HepG2 (cell line): ENCODE measurements around the gene RPRML. TPM values are rescaled to one million over a fixed set of nuclear protein-coding genes. Genes with fewer than 3 reads are reported as not detected.

ENCODE experiments used
- ARID3A ChIP-seq: IDR thresholded peaks from 2 replicates; pipeline ENCODE4 v1.6.1; 2012; ENCODE audit warnings: low read depth, low read length, improper control_type of control experiment
- KIAA2018 ChIP-seq: sonication (generic); formaldehyde crosslinking; IDR thresholded peaks from 2 replicates; pipeline ENCODE4 v1.5.0; 2020; ENCODE audit warnings: mild to moderate bottlenecking, missing genetic modification reagents, borderline replicate concordance
- MAZ ChIP-seq, 2 experiments: sonication (generic) in 1 of 2; formaldehyde crosslinking in 1 of 2; IDR thresholded peaks; 2 replicates each; pipeline versions ENCODE4 v1.5.0 to v1.6.1; 2012 to 2020; ENCODE audit warnings: low read depth in 2 of 2, mild to moderate bottlenecking in 2 of 2, borderline replicate concordance in 1 of 2, improper control_type of control experiment in 1 of 2, low read length in 1 of 2, missing genetic modification reagents in 1 of 2, moderate library complexity in 1 of 2
- TFAP4 ChIP-seq: sonication (generic); IDR thresholded peaks from 2 replicates; pipeline ENCODE4 v1.6.1; 2016; ENCODE audit warnings: low read depth, borderline replicate concordance
- ZNF503 ChIP-seq: sonication (generic); formaldehyde crosslinking; IDR thresholded peaks from 2 replicates; pipeline ENCODE4 v1.4.0; 2020; ENCODE audit warnings: missing genetic modification reagents
- ZNF598 ChIP-seq: sonication (generic); formaldehyde crosslinking; IDR thresholded peaks from 2 replicates; pipeline ENCODE4 v1.5.1; 2020; ENCODE audit warnings: mild to moderate bottlenecking, missing genetic modification reagents, borderline replicate concordance
- ZNF609 ChIP-seq: sonication (generic); formaldehyde crosslinking; IDR thresholded peaks from 2 replicates; pipeline ENCODE4 v1.4.0; 2020; ENCODE audit warnings: mild to moderate bottlenecking, missing genetic modification reagents, borderline replicate concordance
- ZNF841 ChIP-seq: sonication (generic); formaldehyde crosslinking; IDR thresholded peaks from 2 replicates; pipeline ENCODE4 v1.8.1; 2023; ENCODE audit warnings: missing genetic modification reagents, borderline replicate concordance
- polyA plus RNA-seq, 8 experiments: library from polyadenylated mRNA; depleted of rRNA in 3 of 8; stranded (reverse) in 7 of 8; unstranded in 1 of 8; fragments of >200 nt; fragmentation: Illumina TruSeq in 4 of 8; extraction: Trizol in 4 of 8; gene quantifications; 2 replicates each; pipeline versions ENCODE4 v1.2.1 to v1.2.3, GENCODE V29; 2011 to 2016; ENCODE audit warnings: low read depth in 4 of 8, missing spikeins in 1 of 8, mixed read lengths in 1 of 8; ENCODE audit not compliant: insufficient read depth in 1 of 8
- total RNA-seq, 5 experiments: library from RNA; depleted of rRNA; stranded (reverse); fragments of >200 nt; fragmentation: Illumina TruSeq; extraction: Trizol; gene quantifications; 2 replicates each; pipeline ENCODE4 v1.2.3, GENCODE V29; 2016; ENCODE audit warnings: low read depth in 1 of 5

The RPRML gene
- total and polyA plus RNA-seq, 2 of the 13 experiments (the other 11 are each of a cell fraction or from before 2014, with no cell fraction given) = not detected

DNA sequence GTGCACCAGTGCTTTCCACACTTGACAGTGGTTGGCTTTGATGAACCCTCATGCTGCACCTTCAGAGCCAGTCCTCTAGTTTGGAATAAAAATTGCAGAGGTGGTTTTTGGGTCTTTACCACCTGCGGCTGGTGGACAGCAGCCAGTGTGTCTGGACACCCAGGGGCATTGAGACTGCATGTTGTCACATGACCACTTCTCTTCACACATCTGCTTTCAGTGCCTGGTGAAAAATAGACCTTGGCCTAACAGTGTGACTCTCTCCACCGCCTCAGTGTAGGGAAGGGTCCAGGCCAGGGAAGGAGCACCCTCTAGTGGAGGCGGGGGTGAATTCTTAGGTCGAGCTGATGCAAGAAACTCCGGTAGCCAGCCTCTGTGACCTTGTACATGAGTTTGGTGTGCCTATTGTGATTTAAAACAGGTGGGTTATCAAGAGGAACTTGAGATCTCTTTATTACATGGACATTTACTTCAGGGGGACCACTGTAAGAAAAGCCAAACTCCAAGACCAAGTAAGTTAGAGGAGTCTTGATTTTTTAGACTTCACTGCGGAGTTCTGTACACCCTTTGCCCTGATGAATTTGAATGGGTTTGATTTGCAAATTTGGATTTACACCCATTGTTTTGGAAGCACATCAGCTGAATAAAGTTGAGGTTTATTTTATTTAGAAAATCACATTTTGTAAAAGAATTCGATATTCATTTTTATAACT lies 38.2 kb downstream of the RPRML start (continued):
- TF ChIP-seq KIAA2018 (CRISPR knock-in tag) (no peak), ZNF609 (no peak), ARID3A (peak; percentile 34; the same call in 1 of the 2 replicates), ZNF841 (no peak), ZNF503 (CRISPR knock-in tag) (no peak), ZNF598 (CRISPR knock-in tag) (peak; percentile 71; the same call in 1 of the 2 replicates), MAZ (IDR thresholded peaks at IDR 0.05; ENCODE audit: borderline replicate concordance, low read depth, low read length) (no peak), MAZ (CRISPR knock-in tag; IDR thresholded peaks at IDR 0.05; ENCODE audit: low read depth) (no peak), TFAP4 (no peak)
